AG10803 (cell line): ENCODE data around the gene ERVW-1.

Experiments
- DNase-seq: peaks from one replicate; pipeline ENCODE4 v3.0.0; 2010; ENCODE audit warnings: low read depth
- H3K4me3 ChIP-seq: 2 replicates; pipeline ENCODE4 v1.5.1; 2011; ENCODE audit warnings: mild to moderate bottlenecking, low read length, control low read depth
- CTCF ChIP-seq: conservative IDR thresholded peaks from 2 replicates; pipeline ENCODE4 v1.5.1; 2011; ENCODE audit warnings: mild to moderate bottlenecking, low read length, control low read depth, inconsistent platforms

ERVW-1 gene

DNA sequence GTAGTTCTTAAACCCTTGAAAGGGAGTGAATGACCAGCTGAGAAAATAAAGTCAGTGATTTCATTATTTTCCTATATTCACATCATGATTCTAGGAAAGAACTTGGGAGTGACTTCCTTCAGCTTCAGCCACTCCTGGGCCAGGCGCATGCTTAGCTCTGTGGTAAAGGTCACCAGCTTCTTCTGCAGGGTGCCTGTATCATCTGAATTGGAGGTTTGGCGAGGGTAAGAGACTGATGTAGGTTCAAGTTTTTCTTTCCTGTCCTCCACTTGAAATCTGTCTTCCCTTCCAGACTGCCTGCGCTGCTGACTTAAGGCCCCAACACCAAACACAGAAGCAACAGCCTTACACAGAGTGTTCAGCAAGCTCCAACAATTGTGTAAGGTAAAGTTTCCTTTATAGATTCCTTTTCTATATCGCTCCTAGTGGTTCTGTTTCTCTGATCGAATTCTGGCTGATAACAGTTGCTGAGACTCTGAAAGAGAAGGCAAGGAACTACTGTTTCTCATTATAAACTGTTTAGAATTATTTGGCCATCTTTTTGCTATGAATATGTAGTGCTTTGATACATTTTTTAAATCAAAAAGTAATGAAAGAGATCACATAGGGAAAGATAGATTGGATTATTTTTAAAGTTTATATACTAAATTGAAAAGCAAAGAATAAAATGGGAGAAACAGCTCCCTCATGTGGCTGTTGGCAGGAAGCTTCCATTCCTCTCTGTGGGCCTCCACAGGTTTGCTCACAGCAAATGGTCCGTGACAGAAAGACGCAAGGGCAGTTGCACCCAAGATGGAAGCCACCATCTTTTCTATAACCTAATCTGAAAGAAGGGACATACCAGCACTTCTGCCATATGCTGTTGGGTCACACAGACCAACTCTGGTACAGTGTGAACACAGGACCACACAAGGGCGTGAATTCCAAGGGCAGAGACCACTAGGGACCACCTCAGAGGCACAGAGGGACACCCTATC lies 16.4 kb downstream of the ERVW-1 start:
- DNase-seq = peak; percentile 31
- H3K4me3 ChIP-seq = no peak overlapping the region
- peak; percentile 83 for TF ChIP-seq CTCF

GRCh38 chr7:92460510-92460909 lies 17.2 kb downstream of the ERVW-1 start:
- TF ChIP-seq CTCF = no peak
- DNase-seq = no peak
- H3K4me3 ChIP-seq = no peak overlapping the region

GRCh38 chr7:92460109-92460508 lies 17.6 kb downstream of the ERVW-1 start:
- TF ChIP-seq CTCF = no peak
- H3K4me3 ChIP-seq = no peak overlapping the region
- no peak for DNase-seq

GRCh38 chr7:92456236-92456635 lies 21.5 kb downstream of the ERVW-1 start:
- TF ChIP-seq CTCF = no peak
- H3K4me3 ChIP-seq = no peak overlapping the region
- peak; percentile 71 for DNase-seq

DNA sequence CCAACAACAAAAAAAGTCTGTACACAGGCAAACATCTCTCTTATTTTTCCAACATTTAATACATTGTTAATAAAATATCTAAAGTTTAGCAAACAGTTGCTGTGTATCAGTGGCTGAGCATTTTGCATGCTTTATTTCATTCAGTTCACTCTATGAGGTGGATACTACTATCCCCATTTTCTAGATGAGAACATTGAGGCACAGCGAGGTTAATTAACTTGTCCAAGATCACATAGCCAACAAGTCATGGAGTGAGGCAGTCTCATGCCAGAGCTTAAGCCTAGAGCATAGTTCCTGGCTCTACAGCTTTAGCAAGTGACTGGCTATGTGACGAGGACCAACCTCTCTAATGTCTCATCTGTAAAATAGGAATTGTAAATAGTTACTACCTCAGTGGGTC lies 26.1 kb downstream of the ERVW-1 start:
- TF ChIP-seq CTCF = no peak
- no peak for DNase-seq
- no peak overlapping the region for H3K4me3 ChIP-seq

DNA sequence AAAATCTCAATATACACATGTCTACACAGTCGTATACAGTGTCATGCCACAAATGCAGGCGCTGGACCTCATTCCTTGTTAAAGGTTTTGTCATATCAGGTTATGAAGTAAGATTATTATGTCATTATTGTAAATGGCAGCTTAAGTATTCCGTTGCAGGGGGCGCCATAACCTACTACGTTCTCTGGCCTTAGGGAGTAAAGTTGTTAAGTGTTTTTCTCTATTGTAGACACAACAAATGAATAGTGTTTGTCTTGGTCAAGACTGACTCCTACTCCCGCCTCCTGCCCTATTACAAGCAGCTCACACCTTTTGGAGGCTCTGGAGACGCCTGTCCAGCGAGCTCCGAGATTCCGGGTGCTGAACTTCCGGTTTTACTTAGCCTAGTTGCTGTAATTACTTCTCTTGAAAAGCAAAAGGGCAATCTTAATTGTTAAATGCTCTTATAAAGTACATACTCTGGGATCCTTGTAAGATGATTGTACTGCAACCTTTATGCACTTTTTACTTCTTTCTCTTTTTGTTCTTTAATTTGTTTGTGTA lies 29.5 kb downstream of the ERVW-1 start:
- peak; percentile 59 for DNase-seq
- H3K4me3 ChIP-seq = peak overlapping the region; percentile 80
- peak; percentile 58 for TF ChIP-seq CTCF
